Prostate gland (tissue), 2 donors: ENCODE measurements around the gene LILRB4. TPM values are rescaled to one million over a fixed set of nuclear protein-coding genes. Genes with fewer than 3 reads are reported as not detected.
"Not testable (repeated sequence)": the region's sequence is repeated elsewhere in the genome, so short reads cannot be mapped to it uniquely, and the experiment has no call there.

ENCODE experiments used
- DNase-seq: peaks from one replicate; pipeline ENCODE4 v3.0.0-alpha.2; 2019; ENCODE audit warnings: low spot score
- H3K27ac ChIP-seq, 2 donors: fragments of 200-600 bp; sonication (generic); 2 replicates each; pipeline ENCODE4 v1.5.1; 2017 to 2019
- H3K27me3 ChIP-seq: fragments of 200-600 bp; sonication (generic); replicated peaks from 2 replicates; pipeline ENCODE4 v1.5.1; 2019; ENCODE audit not compliant: insufficient read depth
- H3K36me3 ChIP-seq, 2 donors: fragments of 200-600 bp; sonication (generic); 1 replicate in 1 of 2; 2 replicates in 1 of 2; pipeline versions ENCODE4 v1.5.1 to v1.8.1; 2017 to 2019
- H3K4me1 ChIP-seq: fragments of 200-600 bp; sonication (generic); replicated peaks from 2 replicates; pipeline ENCODE4 v1.5.1; 2019
- H3K4me3 ChIP-seq, 2 donors: fragments of 200-600 bp; sonication (generic); 2 replicates each; pipeline ENCODE4 v1.5.1; 2017 to 2019
- H3K9me3 ChIP-seq: fragments of 200-600 bp; sonication (generic); 2 replicates; pipeline ENCODE4 v1.5.1; 2017
- POLR2A ChIP-seq: fragments of 450-650 bp; IDR thresholded peaks from one replicate; pipeline ENCODE4 v1.6.1; 2016; ENCODE audit warnings: antibody characterized with exemption, mild to moderate bottlenecking
- POLR2AphosphoS5 ChIP-seq: sonication (generic); formaldehyde crosslinking; IDR thresholded peaks from one replicate; pipeline ENCODE4 v1.6.1; 2017; ENCODE audit warnings: antibody characterized with exemption
- WGBS: methylation state at CpG from one replicate; pipeline ENCODE4 v1.1.5; 2018; 5-methylcytosine and 5-hydroxymethylcytosine counted together
- intact Hi-C: fragments of 100-400 bp; cut with DNase I; formaldehyde crosslinking; loops from one replicate; pipeline ENCODE4 v1.14.2; 2022
- total RNA-seq, 2 donors: library from RNA; depleted of rRNA; stranded (reverse); fragments of >200 nt; gene quantifications; one replicate each; pipeline ENCODE4 v1.1.0, GENCODE V29; 2016
- TF ChIP-seq, protein P1 (sequence below), 4 experiments: fragments of 200-600 bp in 2 of 4; fragments of 450-650 bp in 2 of 4; sonication (generic) in 2 of 4; IDR thresholded peaks; 1 replicate in 3 of 4; 2 replicates in 1 of 4; pipeline ENCODE4 v1.5.1; 2016 to 2019; ENCODE audit warnings: antibody characterized with exemption in 4 of 4, mild to moderate bottlenecking in 2 of 4, moderate library complexity in 2 of 4

Gene LILRB4
- total RNA-seq, 2 donors from 2014 or later: 1.6 to 5.7 TPM

DNA sequence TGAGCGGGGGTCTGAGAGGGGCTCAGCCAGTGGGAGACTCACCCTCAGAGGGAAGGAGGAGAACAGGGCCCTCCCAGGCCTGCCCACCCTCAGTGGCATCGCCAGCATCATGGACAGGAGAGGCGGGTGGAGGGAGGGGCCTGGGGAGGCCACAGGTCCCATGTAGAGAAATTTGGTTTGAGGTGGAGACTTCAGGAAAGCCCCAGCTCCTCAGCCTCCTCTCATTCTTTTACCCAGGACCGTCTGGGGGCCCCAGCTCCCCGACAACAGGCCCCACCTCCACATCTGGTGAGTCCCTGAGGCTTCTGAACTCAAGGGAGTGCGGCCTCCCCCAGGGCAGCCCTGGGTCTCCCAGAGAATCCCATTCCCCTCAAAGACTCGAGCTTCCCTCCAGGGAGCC, 29.4 kb upstream of the LILRB4 start:
- Histone ChIP-seq H3K4me3 (no peak overlapping the region), H3K27me3 (no peaks in the 10 kb centered on the region), H3K9me3 (no peaks in the 10 kb centered on the region), H3K4me1 (no peaks in the 10 kb centered on the region), H3K36me3 (no peaks in the 10 kb centered on the region), H3K27ac (no peak overlapping the region)
- TF ChIP-seq POLR2A (no peak), POLR2AphosphoS5 (no peak)
- TF ChIP-seq, protein P1, sequence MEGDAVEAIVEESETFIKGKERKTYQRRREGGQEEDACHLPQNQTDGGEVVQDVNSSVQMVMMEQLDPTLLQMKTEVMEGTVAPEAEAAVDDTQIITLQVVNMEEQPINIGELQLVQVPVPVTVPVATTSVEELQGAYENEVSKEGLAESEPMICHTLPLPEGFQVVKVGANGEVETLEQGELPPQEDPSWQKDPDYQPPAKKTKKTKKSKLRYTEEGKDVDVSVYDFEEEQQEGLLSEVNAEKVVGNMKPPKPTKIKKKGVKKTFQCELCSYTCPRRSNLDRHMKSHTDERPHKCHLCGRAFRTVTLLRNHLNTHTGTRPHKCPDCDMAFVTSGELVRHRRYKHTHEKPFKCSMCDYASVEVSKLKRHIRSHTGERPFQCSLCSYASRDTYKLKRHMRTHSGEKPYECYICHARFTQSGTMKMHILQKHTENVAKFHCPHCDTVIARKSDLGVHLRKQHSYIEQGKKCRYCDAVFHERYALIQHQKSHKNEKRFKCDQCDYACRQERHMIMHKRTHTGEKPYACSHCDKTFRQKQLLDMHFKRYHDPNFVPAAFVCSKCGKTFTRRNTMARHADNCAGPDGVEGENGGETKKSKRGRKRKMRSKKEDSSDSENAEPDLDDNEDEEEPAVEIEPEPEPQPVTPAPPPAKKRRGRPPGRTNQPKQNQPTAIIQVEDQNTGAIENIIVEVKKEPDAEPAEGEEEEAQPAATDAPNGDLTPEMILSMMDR (IDR thresholded peaks at IDR 0.05): no peak
- WGBS: 80% methylated on average over 7 of the region's 7 CpGs
- intact Hi-C loops: no loop called here
- DNase-seq: no peak

DNA sequence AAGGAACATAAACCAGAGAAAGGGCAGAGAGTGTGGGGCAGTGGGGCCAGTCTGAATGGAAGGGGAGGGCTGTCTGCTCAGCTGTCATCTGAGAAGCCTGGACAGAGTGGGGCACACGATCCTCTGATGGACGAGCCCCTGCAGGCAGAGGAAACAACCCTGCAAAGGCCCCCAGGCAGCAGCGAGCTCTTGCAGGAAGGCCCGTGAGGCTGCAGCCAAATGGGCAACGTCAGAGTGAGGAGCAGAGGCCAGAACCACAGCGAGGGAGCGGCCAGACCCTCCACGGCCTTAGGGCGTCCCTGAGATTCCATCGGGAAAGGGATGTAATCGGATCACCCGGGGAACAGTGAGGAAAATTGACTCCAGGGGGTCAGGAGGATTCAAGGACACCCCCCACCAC, 26.7 kb upstream of the LILRB4 start:
- H3K9me3 ChIP-seq, H3K4me3 ChIP-seq, H3K36me3 ChIP-seq, DNase-seq, H3K27ac ChIP-seq, H3K27me3 ChIP-seq, H3K4me1 ChIP-seq, intact Hi-C loops: not testable (repeated sequence)
- 22% methylated on average over 12 of the region's 12 CpGs for WGBS

DNA sequence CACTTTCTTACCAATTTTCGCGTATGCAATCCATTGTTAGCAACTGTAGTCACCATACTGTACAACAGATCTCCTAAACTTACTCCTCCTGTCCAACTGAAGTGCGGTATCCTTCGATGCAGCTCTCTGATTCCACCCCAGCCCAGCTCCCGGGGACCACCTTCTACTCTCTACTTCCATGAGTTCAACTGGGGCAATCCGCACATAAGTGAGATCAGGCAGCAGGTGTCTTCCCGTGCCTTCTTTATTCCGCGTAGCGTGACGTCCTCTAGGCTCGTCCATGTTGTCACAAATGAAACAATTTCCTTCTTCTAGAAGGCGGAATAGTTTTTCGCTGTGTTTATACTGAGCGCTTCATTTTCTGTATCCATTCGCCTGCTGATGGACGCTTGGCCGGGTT, 24.1 kb upstream of the LILRB4 start:
- Histone ChIP-seq H3K4me1 (no peaks in the 10 kb centered on the region), H3K9me3 (no peaks in the 10 kb centered on the region), H3K36me3 (no peaks in the 10 kb centered on the region), H3K4me3 (no peak overlapping the region), H3K27ac (no peak overlapping the region), H3K27me3 (no peaks in the 10 kb centered on the region)
- TF ChIP-seq POLR2AphosphoS5: no peak
- TF ChIP-seq POLR2A: no peak
- TF ChIP-seq, protein P1 (IDR thresholded peaks at IDR 0.05): no peak
- WGBS: 91% methylated on average over 18 of the region's 18 CpGs
- DNase-seq: no peak
- intact Hi-C loops: no loop called here

DNA sequence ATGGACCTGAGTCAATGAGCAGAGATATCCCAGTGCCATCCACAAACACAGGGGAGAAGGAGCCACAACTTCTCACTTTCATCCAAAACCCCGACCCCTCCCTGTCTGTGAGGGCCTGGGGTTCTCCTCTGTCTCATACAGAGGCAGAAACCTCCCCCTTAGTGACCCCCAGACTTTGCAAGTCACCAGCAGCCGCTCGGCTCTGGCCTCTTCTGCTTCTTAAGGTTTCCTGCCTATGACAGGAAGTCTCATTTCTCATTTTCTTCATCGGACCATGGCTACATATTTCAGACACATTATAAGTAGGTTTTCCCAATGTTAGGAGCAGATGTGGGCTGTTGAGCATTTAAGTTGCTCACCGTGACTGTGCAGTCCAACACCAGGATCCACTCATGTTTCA, 19.8 kb upstream of the LILRB4 start:
- H3K27me3 ChIP-seq, intact Hi-C loops, H3K4me3 ChIP-seq, H3K36me3 ChIP-seq, H3K27ac ChIP-seq, H3K4me1 ChIP-seq, DNase-seq, H3K9me3 ChIP-seq: not testable (repeated sequence)
- WGBS: 74% methylated on average over 5 of the region's 5 CpGs

DNA sequence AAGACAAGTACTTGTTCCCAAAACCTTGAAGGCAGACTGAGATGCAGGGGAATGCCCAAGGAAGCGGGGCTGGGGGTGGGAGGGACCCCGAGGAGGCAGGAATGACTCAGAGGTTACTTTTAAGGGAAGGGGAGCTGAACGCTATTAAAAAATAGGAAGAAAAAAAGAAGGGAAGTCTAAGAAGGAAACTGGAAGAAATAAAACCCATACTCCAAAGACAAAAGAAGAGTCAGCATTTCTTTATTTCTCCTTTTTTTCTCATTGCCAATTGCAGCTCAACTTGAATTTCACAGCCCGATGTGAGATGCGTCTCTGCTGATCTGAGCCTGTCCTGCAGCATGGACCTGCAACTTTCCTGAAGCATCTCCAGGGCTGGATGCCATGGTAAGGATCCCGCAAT, 19.2 kb upstream of the LILRB4 start:
- H3K4me3 ChIP-seq, H3K9me3 ChIP-seq, H3K27me3 ChIP-seq, H3K36me3 ChIP-seq, DNase-seq, intact Hi-C loops, H3K27ac ChIP-seq, H3K4me1 ChIP-seq: not testable (repeated sequence)
- 79% methylated on average over 6 of the region's 6 CpGs for WGBS

DNA sequence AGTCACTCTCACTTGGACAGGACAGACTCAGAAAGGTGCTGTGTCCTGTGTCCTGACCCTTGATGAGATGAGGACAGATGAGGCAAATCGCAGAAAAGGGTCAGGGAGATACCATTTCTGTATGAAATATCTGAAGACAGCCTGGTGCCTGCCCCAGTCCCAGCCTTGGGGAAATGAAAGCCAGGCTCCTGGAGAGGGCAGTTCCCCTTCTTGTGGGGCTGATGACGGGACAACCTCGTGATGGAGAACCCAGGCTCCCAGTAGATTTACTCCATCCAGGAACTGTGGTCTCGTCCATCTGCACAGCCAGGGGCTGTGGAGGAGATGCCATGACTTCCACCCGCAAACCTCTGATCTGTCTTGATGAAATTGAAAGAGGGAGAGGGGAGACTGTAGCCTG, 18.7 kb upstream of the LILRB4 start:
- intact Hi-C loops: no loop called here
- no peak for DNase-seq
- no peaks in the 10 kb centered on the region for H3K4me1 ChIP-seq
- H3K9me3 ChIP-seq: no peaks in the 10 kb centered on the region
- no peak for TF ChIP-seq POLR2AphosphoS5
- no peak overlapping the region for H3K4me3 ChIP-seq
- H3K27me3 ChIP-seq: no peaks in the 10 kb centered on the region
- no peak overlapping the region for H3K27ac ChIP-seq
- 61% methylated on average over 5 of the region's 5 CpGs for WGBS
- no peaks in the 10 kb centered on the region for H3K36me3 ChIP-seq

DNA sequence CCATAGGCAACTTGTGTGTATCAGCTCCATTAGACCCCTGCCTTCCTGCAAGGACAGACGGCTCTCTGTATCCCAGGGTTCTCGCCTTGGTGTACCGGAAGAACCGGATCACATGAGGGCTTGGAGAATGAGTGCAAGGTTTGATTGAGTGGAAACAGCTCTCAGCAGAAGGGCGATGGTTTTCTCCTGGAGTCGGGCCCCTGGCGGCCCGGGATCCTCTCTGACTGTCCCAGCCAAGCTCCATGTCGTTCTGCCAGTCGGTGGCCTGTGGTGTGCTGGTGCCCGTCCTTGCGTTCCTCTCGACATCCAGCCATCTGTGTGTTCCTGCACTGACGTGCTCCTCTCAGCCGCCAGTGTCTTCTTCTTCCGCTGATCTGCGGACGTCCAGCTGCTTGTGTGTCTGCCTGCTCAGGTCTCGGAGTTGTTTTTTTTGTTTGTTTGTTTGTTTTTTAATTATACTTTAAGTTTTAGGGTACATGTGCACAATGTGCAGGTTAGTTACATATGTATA, 16.4 kb upstream of the LILRB4 start:
- TF ChIP-seq POLR2AphosphoS5 (no peak), POLR2A (no peak)
- TF ChIP-seq, protein P1 (IDR thresholded peaks at IDR 0.05): no peak
- WGBS: 91% methylated on average over 19 of the region's 19 CpGs

More for the DNA sequence above, 16.4 kb upstream of the LILRB4 start:
- intact Hi-C loops: no loop called here
- DNase-seq: no peak
- H3K27me3 ChIP-seq: no peaks in the 10 kb centered on the region
- H3K4me1 ChIP-seq: no peaks in the 10 kb centered on the region
- no peak overlapping the region for H3K27ac ChIP-seq
- H3K9me3 ChIP-seq: no peaks in the 10 kb centered on the region
- H3K4me3 ChIP-seq: no peak overlapping the region
- H3K36me3 ChIP-seq: no peaks in the 10 kb centered on the region
